EL (cell line): ENCODE measurements around the gene MTOR.
A peak's percentile ranks its signal among the peaks of the same experiment; 100 is the strongest.

Source experiments
- DNase-seq: peaks from one replicate; pipeline ENCODE4 v3.0.0-alpha.2; 2016

MTOR gene

DNA sequence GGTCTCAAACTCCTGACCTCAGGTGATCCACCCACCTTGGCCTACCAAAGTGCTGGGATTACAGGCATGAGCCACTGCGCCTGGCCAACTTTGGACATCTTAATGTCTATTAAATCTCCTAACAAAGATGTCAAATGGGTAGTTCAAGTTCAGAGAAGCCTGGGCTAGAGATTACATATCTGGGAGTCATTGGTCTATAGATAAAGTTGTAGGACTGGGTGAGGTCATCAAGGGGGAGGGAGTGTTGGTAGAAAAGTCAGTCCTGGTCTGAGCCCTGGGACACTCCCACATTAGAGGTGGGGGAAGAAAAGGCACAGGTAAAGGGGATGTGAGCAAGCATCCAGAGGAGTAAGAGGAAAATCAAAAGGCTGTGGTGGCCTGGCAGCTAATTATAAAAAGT, 17.3 kb upstream of the MTOR start:
- no peak for DNase-seq

- no peak for DNase-seq
These were observed 16.8 kb upstream of the MTOR start for GRCh38 chr1:11279152-11279551.

GRCh38 chr1:11273595-11274234, 11.4 kb upstream of the MTOR start:
- DNase-seq = no peak

GRCh38 chr1:11272832-11273594, 10.7 kb upstream of the MTOR start, which contains the start of gene UBIAD1:
TSS of gene UBIAD1 (plus strand) at chr1:11273198. CDS start at chr1:11273532, 334 bp downstream.
- peak; percentile 87 for DNase-seq

GRCh38 chr1:11272544-11272831, 10.1 kb upstream of the MTOR start:
- DNase-seq = no peak

GRCh38 chr1:11267350-11268337, 5.3 kb upstream of the MTOR start:
- peak; percentile 60 for DNase-seq

- no peak for DNase-seq
These were observed 4.1 kb upstream of the MTOR start for GRCh38 chr1:11266268-11267074.

- DNase-seq = no peak
These were observed 6.1 kb downstream of the MTOR start for GRCh38 chr1:11256299-11256698.

DNA sequence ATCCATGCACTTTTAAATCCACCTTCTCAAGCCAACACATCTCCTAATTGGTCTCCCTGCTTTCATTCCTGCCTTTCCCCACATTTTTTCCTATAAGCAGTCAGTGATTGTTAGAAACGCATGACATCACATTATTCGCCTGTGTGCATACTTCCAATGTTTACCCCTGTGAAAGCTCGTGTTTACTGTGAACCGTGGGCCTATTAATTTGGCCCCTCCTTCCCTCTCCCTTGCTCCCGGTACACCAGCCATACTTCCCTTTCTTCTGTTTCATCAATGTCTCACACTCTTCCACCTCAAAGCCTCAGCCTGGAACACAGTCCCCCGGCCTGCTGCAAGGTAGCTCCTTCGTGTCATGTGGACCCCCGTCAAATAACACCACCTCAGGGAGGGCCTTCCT, 9.1 kb downstream of the MTOR start:
- DNase-seq = no peak

DNA sequence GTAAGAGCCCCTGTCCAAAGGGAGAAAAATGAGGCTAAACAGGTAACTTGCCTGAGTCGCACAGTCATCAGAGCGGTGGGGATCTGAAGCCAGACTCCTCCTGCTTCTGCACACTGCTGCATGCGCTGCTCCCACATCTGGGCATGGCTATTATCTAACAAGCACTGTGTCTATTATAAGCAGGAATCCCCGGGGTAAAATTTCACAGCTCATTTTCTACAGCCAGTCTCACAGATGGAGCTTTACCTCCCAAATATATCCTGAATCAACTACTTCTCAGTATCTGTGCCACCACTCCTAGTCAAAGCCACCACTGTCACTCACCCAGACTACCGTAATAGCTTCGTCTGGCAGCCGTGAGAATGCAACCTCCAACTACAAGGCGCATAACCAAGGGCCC, 9.8 kb downstream of the MTOR start:
- no peak for DNase-seq

DNA sequence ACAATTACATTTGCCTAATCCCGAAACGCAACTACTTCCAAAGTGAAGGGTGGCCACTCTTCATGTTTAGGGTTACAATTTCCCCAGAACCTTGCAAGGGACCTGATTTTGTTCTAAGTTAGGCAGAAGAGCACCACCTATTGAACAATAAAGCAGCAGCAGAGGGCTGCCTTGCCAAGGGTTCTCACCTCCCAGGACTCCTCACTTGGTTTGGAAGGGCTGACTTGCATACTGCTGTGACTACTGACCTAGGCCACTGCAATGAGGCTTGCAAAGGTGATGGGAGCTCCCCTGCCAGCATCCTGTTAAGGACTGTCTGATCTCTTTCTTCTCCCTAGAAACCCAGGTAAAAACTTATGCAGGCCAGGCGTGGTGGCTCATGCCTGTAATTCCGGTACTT, 14.2 kb downstream of the MTOR start:
- no peak for DNase-seq

GRCh38 chr1:11245904-11246719, 16.2 kb downstream of the MTOR start:
- no peak for DNase-seq

DNA sequence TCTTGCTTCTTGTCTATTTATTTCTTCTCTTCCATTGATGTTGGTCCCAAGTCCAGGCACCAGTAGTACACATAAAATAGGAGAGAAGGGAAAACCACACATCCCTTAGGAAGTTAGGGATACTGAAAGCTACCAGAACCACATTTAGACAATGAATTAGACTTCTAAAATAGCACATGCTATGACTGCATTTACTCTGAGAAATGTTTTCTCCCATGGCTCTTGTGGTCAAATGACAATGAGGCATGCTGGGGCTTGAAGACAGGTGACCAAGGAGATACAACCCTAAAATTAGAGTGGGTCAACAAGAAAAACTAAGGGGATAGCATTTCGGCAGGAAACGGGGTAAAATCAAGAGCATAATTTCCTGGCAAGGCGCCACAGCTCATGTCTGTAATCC, 17.1 kb downstream of the MTOR start:
- DNase-seq = no peak

DNA sequence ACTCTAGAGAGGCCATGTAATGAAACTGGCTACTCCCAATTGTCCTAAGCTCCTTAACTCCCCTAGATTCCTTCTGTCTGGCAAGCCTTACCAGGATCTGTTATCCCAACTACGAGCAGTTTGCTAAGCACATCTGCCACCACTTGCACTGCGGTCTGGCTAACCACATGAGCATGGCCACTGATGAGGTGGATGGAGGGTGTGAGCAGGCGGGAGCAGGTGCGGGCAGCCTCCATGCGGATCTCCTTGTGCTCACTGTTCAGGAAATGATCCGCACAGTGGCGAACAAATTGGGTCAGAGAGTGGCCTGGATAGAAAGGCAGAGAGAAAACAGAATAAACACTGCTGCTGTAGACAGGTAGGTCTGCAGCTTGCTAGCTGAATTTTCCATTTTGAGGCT, 24.0 kb downstream of the MTOR start:
- DNase-seq = no peak

GRCh38 chr1:11237356-11237755, 25.0 kb downstream of the MTOR start:
- DNase-seq = no peak

- DNase-seq = no peak
These were observed 29.1 kb downstream of the MTOR start for GRCh38 chr1:11233208-11233607.

GRCh38 chr1:11229203-11229602, 33.1 kb downstream of the MTOR start:
- DNase-seq = no peak

- no peak for DNase-seq
These were observed 35.0 kb downstream of the MTOR start for GRCh38 chr1:11227106-11228077.

GRCh38 chr1:11216074-11216473, 46.3 kb downstream of the MTOR start:
- no peak for DNase-seq

DNA sequence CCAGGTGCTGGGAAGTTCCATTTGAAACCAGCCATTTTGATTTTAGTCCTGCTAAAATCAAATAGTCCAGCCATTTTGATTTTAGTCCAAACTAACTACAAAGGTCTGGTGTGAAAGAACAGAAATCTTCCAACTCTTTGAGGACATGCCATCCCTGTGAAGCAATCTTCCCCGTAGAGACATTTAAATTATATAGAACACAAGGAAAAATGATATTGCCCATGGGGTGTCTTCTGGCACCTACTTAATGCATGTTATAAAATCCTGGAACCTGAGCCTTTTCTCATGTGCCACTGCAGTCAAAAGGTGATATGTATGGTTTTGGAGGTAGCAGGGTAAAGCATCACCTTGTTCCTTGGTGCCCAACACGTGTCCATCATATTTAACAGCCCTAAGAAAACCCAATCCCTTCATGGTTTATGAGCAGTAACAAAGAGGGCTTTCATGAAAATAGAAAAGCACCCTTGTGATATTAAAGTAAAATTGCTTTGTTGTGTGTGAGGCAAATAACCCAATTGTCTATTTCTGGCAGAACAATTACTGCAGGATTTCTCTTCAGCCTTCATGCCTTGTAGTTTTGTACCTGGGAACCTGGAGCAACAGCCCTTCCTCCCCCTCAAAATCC, 46.9 kb downstream of the MTOR start:
- DNase-seq = no peak
